MM.1S (cell line): ENCODE measurements around the gene PAXX.

Experiments used
- DNase-seq: peaks from one replicate; pipeline ENCODE4 v3.0.0-alpha.2; 2015
- H2AFZ ChIP-seq: fragments of 300-600 bp; sonication (generic); 2 replicates; pipeline ENCODE4 v1.6.0; 2016; ENCODE audit warnings: antibody characterized with exemption, low read length
- H3F3A ChIP-seq: fragments of 300-600 bp; sonication (generic); 2 replicates; pipeline ENCODE4 v1.6.1; 2016; ENCODE audit warnings: mild to moderate bottlenecking, antibody characterized with exemption, low read length, moderate library complexity, mixed read lengths; ENCODE audit not compliant: insufficient read depth
- H3K27ac ChIP-seq: fragments of 300-600 bp; sonication (generic); 2 replicates; pipeline ENCODE4 v1.5.1; 2016; ENCODE audit warnings: mild to moderate bottlenecking, low read length
- H3K27me3 ChIP-seq: fragments of 300-600 bp; sonication (generic); replicated peaks from 2 replicates; pipeline ENCODE4 v1.6.0; 2016; ENCODE audit warnings: low read length; ENCODE audit not compliant: insufficient read depth
- H3K36me3 ChIP-seq: fragments of 300-600 bp; sonication (generic); replicated peaks from 2 replicates; pipeline ENCODE4 v1.6.1; 2016; ENCODE audit warnings: mild to moderate bottlenecking, low read length, mixed read lengths; ENCODE audit not compliant: insufficient read depth
- H3K4me1 ChIP-seq: fragments of 300-600 bp; sonication (generic); 2 replicates; pipeline ENCODE4 v1.6.1; 2016; ENCODE audit warnings: low read length, mixed read lengths
- H3K4me2 ChIP-seq: fragments of 300-600 bp; sonication (generic); 2 replicates; pipeline ENCODE4 v1.6.0; 2016; ENCODE audit warnings: low read depth, low read length
- H3K4me3 ChIP-seq: fragments of 300-600 bp; sonication (generic); 2 replicates; pipeline ENCODE4 v1.5.1; 2016; ENCODE audit warnings: low read length, mixed read lengths
- H3K79me2 ChIP-seq: fragments of 300-600 bp; sonication (generic); 2 replicates; pipeline ENCODE4 v1.6.1; 2016; ENCODE audit warnings: mixed run types, low read length, mixed read lengths
- H3K9ac ChIP-seq: fragments of 300-600 bp; sonication (generic); 2 replicates; pipeline ENCODE4 v1.6.1; 2016; ENCODE audit warnings: low read length, mixed read lengths
- H3K9me2 ChIP-seq: fragments of 300-600 bp; sonication (generic); replicated peaks from 2 replicates; pipeline ENCODE4 v1.6.1; 2016; ENCODE audit warnings: mild to moderate bottlenecking, low read length, mixed read lengths; ENCODE audit not compliant: insufficient read depth
- H3K9me3 ChIP-seq: fragments of 300-600 bp; sonication (generic); replicated peaks from 2 replicates; pipeline ENCODE4 v1.6.1; 2016; ENCODE audit warnings: mild to moderate bottlenecking, low read length, mixed read lengths; ENCODE audit not compliant: insufficient read depth
- H4K20me1 ChIP-seq: fragments of 300-600 bp; sonication (generic); 2 replicates; pipeline ENCODE4 v1.6.1; 2016; ENCODE audit warnings: mild to moderate bottlenecking, low read length, moderate library complexity, mixed read lengths; ENCODE audit not compliant: insufficient read depth
- CTCF ChIP-seq: fragments of 300-600 bp; sonication (generic); IDR thresholded peaks from 2 replicates; pipeline ENCODE4 v1.5.1; 2016; ENCODE audit warnings: antibody characterized with exemption, low read length, mixed read lengths
- EZH2 ChIP-seq: fragments of 300-600 bp; sonication (generic); optimal IDR thresholded peaks from 2 replicates; pipeline ENCODE3; 2017; ENCODE audit warnings: low read depth, mild to moderate bottlenecking, antibody characterized with exemption, low read length, mixed read lengths
- EZH2phosphoT487 ChIP-seq: fragments of 300-600 bp; sonication (generic); IDR thresholded peaks from 2 replicates; pipeline ENCODE4 v1.6.1; 2018; ENCODE audit warnings: antibody characterized with exemption, low read length

PAXX gene

GRCh38 chr9:136988872-136989271 is 3.4 kb upstream of the PAXX start:
- no peaks in the 10 kb centered on the region; the same call in 1 of the 2 replicates for H3F3A ChIP-seq
- no peaks in the 10 kb centered on the region for H3K79me2 ChIP-seq
- TF ChIP-seq EZH2phosphoT487 (no peak), EZH2 (no peak), CTCF (no peak)
- H3K4me2 ChIP-seq, result no peak overlapping the region
- no peaks in the 10 kb centered on the region for H3K36me3 ChIP-seq
- no peaks in the 10 kb centered on the region for H3K9me3 ChIP-seq
- peaks cover 70% of the 10 kb centered on the region for H3K27me3 ChIP-seq
- no peaks in the 10 kb centered on the region for H3K4me1 ChIP-seq
- H2AFZ ChIP-seq, result no peak overlapping the region
- H3K9ac ChIP-seq, result no peak overlapping the region
- no peak overlapping the region for H3K4me3 ChIP-seq
- no peak overlapping the region for H3K27ac ChIP-seq
- H3K9me2 ChIP-seq, result no peaks in the 10 kb centered on the region
- no peak for DNase-seq
- H4K20me1 ChIP-seq, result no peaks in the 10 kb centered on the region

- H3K27ac ChIP-seq, result no peak overlapping the region
These were observed 1.8 kb upstream of the PAXX start for GRCh38 chr9:136990242-136990911.

GRCh38 chr9:136992819-136993369 is 672 bp downstream of the PAXX start:
- H3K36me3 ChIP-seq, result no peaks in the 10 kb centered on the region
- H3K4me3 ChIP-seq, result peak overlapping the region; percentile 49
- H3K9me3 ChIP-seq, result no peaks in the 10 kb centered on the region
- H3K27me3 ChIP-seq, result peaks cover 53% of the 10 kb centered on the region
- peak overlapping the region; percentile 65; the same call in 1 of the 2 replicates for H2AFZ ChIP-seq
- no peaks in the 10 kb centered on the region for H3K9me2 ChIP-seq
- H3K9ac ChIP-seq, result peak overlapping the region; percentile 62; the same call in 1 of the 2 replicates
- no peak for DNase-seq
- H3K4me2 ChIP-seq, result peak overlapping the region; percentile 74
- no peaks in the 10 kb centered on the region for H4K20me1 ChIP-seq
- H3K79me2 ChIP-seq, result no peaks in the 10 kb centered on the region
- TF ChIP-seq EZH2 (no peak), CTCF (no peak), EZH2phosphoT487 (no peak)
- H3K4me1 ChIP-seq, result no peaks in the 10 kb centered on the region
- no peaks in the 10 kb centered on the region; the same call in 1 of the 2 replicates for H3F3A ChIP-seq
- no peak overlapping the region for H3K27ac ChIP-seq

More at GRCh38 chr9:136990242-136990911, 1.8 kb upstream of the PAXX start:
- Histone ChIP-seq H3K27me3 (peaks cover 55% of the 10 kb centered on the region), H3K4me2 (no peak overlapping the region), H4K20me1 (no peaks in the 10 kb centered on the region), H3K9ac (no peak overlapping the region), H2AFZ (no peak overlapping the region), H3K9me2 (no peaks in the 10 kb centered on the region), H3K4me1 (no peaks in the 10 kb centered on the region), H3K9me3 (no peaks in the 10 kb centered on the region), H3K4me3 (no peak overlapping the region), H3K79me2 (no peaks in the 10 kb centered on the region), H3K36me3 (no peaks in the 10 kb centered on the region), H3F3A (no peaks in the 10 kb centered on the region; the same call in 1 of the 2 replicates)
- TF ChIP-seq CTCF (no peak), EZH2phosphoT487 (no peak), EZH2 (no peak)
- DNase-seq, result no peak
